Fibroblast of the aortic adventitia (primary cell): Measurements from ENCODE around the gene TREX2. TPM values are rescaled to one million over a fixed set of nuclear protein-coding genes. Genes with fewer than 3 reads are reported as not detected.

ENCODE experiments used
- DNase-seq: peaks from one replicate; pipeline ENCODE4 v3.0.0-alpha.2; 2010; ENCODE audit warnings: low read depth
- H3K4me3 ChIP-seq: 2 replicates; pipeline ENCODE4 v1.5.1; 2011; ENCODE audit warnings: low read depth, mild to moderate bottlenecking, control low read depth, low read length, moderate library complexity
- CTCF ChIP-seq: IDR thresholded peaks from 2 replicates; pipeline ENCODE4 v1.5.1; 2011; ENCODE audit warnings: mild to moderate bottlenecking, low read length, control low read depth, inconsistent platforms; ENCODE audit not compliant: insufficient read depth
- total RNA-seq: library from RNA; depleted of rRNA; stranded (reverse); fragments of >200 nt; gene quantifications from 2 replicates; pipeline ENCODE4 v1.2.3, GENCODE V29; 2012; ENCODE audit warnings: low replicate concordance

TREX2 gene
- total RNA-seq, 1 donor = 1.3 TPM

GRCh38 chrX:153433161-153433680, 12.6 kb downstream of the TREX2 start:
- no peak for DNase-seq
- TF ChIP-seq CTCF = no peak
- H3K4me3 ChIP-seq = no peak overlapping the region

- no peak for TF ChIP-seq CTCF
- no peak overlapping the region for H3K4me3 ChIP-seq
- no peak for DNase-seq
Observed at GRCh38 chrX:153430796-153431195, 15.1 kb downstream of the TREX2 start.

GRCh38 chrX:153426204-153426603, 19.7 kb downstream of the TREX2 start:
- H3K4me3 ChIP-seq = no peak overlapping the region
- DNase-seq = no peak
- TF ChIP-seq CTCF = no peak

GRCh38 chrX:153423652-153424051, 22.2 kb downstream of the TREX2 start:
- TF ChIP-seq CTCF = no peak
- H3K4me3 ChIP-seq = no peak overlapping the region
- peak; percentile 2 for DNase-seq

GRCh38 chrX:153421856-153422255, 24.0 kb downstream of the TREX2 start:
- no peak for TF ChIP-seq CTCF
- H3K4me3 ChIP-seq = no peak overlapping the region
- no peak for DNase-seq

GRCh38 chrX:153420851-153421599, 24.8 kb downstream of the TREX2 start:
- no peak overlapping the region for H3K4me3 ChIP-seq
- no peak for TF ChIP-seq CTCF
- no peak for DNase-seq
